DOHH2 (cell line): ENCODE data around the gene MAGI1.

Source experiments
- CTCF ChIP-seq: fragments of 200-600 bp; sonication (generic); IDR thresholded peaks from one replicate; pipeline ENCODE4 v1.5.1; 2014; ENCODE audit warnings: antibody characterized with exemption, mild to moderate bottlenecking, low read depth, low read length; ENCODE audit not compliant: poor library complexity, severe bottlenecking
- EZH2phosphoT487 ChIP-seq: fragments of 200-600 bp; sonication (generic); IDR thresholded peaks from 2 replicates; pipeline ENCODE4 v1.6.1; 2017; ENCODE audit warnings: borderline replicate concordance, mild to moderate bottlenecking, antibody characterized with exemption, low read length, moderate library complexity, mixed read lengths

- TF ChIP-seq CTCF = no peak
- TF ChIP-seq EZH2phosphoT487 = no peak
Observed at GRCh38 chr3:65816208-65816607, 222.5 kb downstream of the MAGI1 start.
